H1 (cell line): Measurements from ENCODE around the gene THAP7. TPM values are rescaled to one million over a fixed set of nuclear protein-coding genes. Genes with fewer than 3 reads are reported as not detected.

Source experiments
- CTCF ChIA-PET: fragments of 300-600 bp; sonication (Branson Sonifier 250); formaldehyde crosslinking; loops from one replicate; lab custom pipeline; 2021; ENCODE audit not compliant: partially characterized antibody; lab: Charles Lee
- POLR2A ChIA-PET: fragments of 300-600 bp; sonication (Branson Sonifier 250); formaldehyde crosslinking; loops from one replicate; lab custom pipeline; 2021; ENCODE audit warnings: inconsistent platforms; ENCODE audit not compliant: partially characterized antibody; lab: Charles Lee
- DNase-seq, 2 experiments: peaks; one replicate each; pipeline versions ENCODE4 v3.0.0 to v3.0.0-alpha.2; 2010 to 2022; ENCODE audit warnings: low spot score in 2 of 2, low read depth in 1 of 2, mixed read lengths in 1 of 2
- FAIRE-seq: peaks from 2 replicates; lab custom pipeline; 2011; peaks lifted over from hg19 to GRCh38; lab: Jason Lieb, UNC
- H2AFZ ChIP-seq: 2 replicates; pipeline ENCODE4 v1.8.1; 2012; ENCODE audit warnings: low read length, inconsistent platforms
- H2AK5ac ChIP-seq: 2 replicates; pipeline ENCODE4 v1.6.1; 2013; ENCODE audit warnings: low read depth, low read length
- H2BK120ac ChIP-seq: replicated peaks from 2 replicates; pipeline ENCODE3; 2013; ENCODE audit warnings: low read depth, low read length, inconsistent platforms
- H2BK12ac ChIP-seq: 2 replicates; pipeline ENCODE4 v1.6.1; 2013; ENCODE audit warnings: low read depth, low read length
- H2BK15ac ChIP-seq: 2 replicates; pipeline ENCODE4 v1.6.1; 2013; ENCODE audit warnings: low read length
- H2BK20ac ChIP-seq: 2 replicates; pipeline ENCODE4 v1.6.1; 2013; ENCODE audit warnings: low read length
- H2BK5ac ChIP-seq: 2 replicates; pipeline ENCODE4 v1.6.1; 2013; ENCODE audit warnings: low read depth, low read length
- H3K14ac ChIP-seq: 2 replicates; pipeline ENCODE4 v1.6.1; 2013; ENCODE audit warnings: inconsistent platforms; ENCODE audit not compliant: insufficient read length
- H3K18ac ChIP-seq: 2 replicates; pipeline ENCODE4 v1.6.1; 2013; ENCODE audit warnings: low read length; ENCODE audit errors: extremely low read depth
- H3K23ac ChIP-seq: 2 replicates; pipeline ENCODE4 v1.6.1; 2013; ENCODE audit warnings: inconsistent platforms; ENCODE audit not compliant: insufficient read length
- H3K23me2 ChIP-seq: 2 replicates; pipeline ENCODE4 v1.6.1; 2013; ENCODE audit warnings: low read depth, low read length
- H3K27ac ChIP-seq: 2 replicates; pipeline ENCODE4 v1.6.1; 2011; ENCODE audit warnings: low read depth, low read length, inconsistent platforms
- H3K27me3 ChIP-seq, 4 experiments: replicated peaks in 1 of 4; 1 replicate in 1 of 4; 2 replicates in 3 of 4; pipeline versions ENCODE4 v1.6.1 to v1.8.1; 2011 to 2013; ENCODE audit warnings: low read length in 3 of 4, mild to moderate bottlenecking in 3 of 4, inconsistent platforms in 2 of 4, mixed read lengths in 2 of 4, moderate library complexity in 1 of 4; ENCODE audit not compliant: control insufficient read depth in 3 of 4, insufficient read depth in 3 of 4; ENCODE audit errors: extremely low read depth in 1 of 4
- H3K36me3 ChIP-seq, 4 experiments: 2 replicates each; pipeline versions ENCODE4 v1.6.1 to v1.8.1; 2011 to 2013; ENCODE audit warnings: mild to moderate bottlenecking in 4 of 4, low read length in 3 of 4, moderate library complexity in 2 of 4, control low read depth in 1 of 4, inconsistent platforms in 1 of 4; ENCODE audit not compliant: insufficient read depth in 4 of 4, control insufficient read depth in 2 of 4
- H3K4ac ChIP-seq: replicated peaks from 2 replicates; pipeline ENCODE3; 2013; ENCODE audit warnings: low read length, low read depth, mixed read lengths, inconsistent platforms; ENCODE audit not compliant: insufficient read length
- H3K4me1 ChIP-seq, 4 experiments: replicated peaks in 1 of 4; 1 replicate in 1 of 4; 2 replicates in 3 of 4; pipeline versions ENCODE4 v1.6.1 to v1.8.1; 2011 to 2013; ENCODE audit warnings: low read length in 3 of 4, inconsistent platforms in 2 of 4, mixed read lengths in 1 of 4; ENCODE audit not compliant: insufficient read depth in 4 of 4, control insufficient read depth in 3 of 4
- H3K4me2 ChIP-seq, 2 experiments: 2 replicates each; pipeline versions ENCODE4 v1.6.1 to v1.8.1; 2011 to 2013; ENCODE audit warnings: low read depth in 2 of 2, low read length in 2 of 2, control low read depth in 1 of 2, inconsistent platforms in 1 of 2, mild to moderate bottlenecking in 1 of 2; ENCODE audit not compliant: insufficient read depth in 1 of 2
- H3K4me3 ChIP-seq, 4 experiments: fragments of 200-600, 300-600 bp in 1 of 4; sonication (generic), shearing (Covaris generic), sonication (Bioruptor Twin) in 1 of 4; 2 replicates each; pipeline versions ENCODE4 v1.5.1 to v1.8.1; 2011 to 2016; ENCODE audit warnings: low read length in 4 of 4, low read depth in 3 of 4, control low read depth in 2 of 4, inconsistent platforms in 2 of 4, mild to moderate bottlenecking in 2 of 4, mixed read lengths in 1 of 4, moderate library complexity in 1 of 4; ENCODE audit not compliant: insufficient read depth in 2 of 4; ENCODE audit errors: extremely low read depth in 1 of 4
- H3K56ac ChIP-seq: replicated peaks from 2 replicates; pipeline ENCODE3; 2013; ENCODE audit warnings: low read depth, mild to moderate bottlenecking, mixed read lengths, low read length, inconsistent platforms; ENCODE audit not compliant: insufficient read length
- H3K79me1 ChIP-seq: 2 replicates; pipeline ENCODE4 v1.6.1; 2013; ENCODE audit warnings: low read depth, low read length, control low read depth
- H3K79me2 ChIP-seq, 2 experiments: 2 replicates each; pipeline versions ENCODE4 v1.6.1 to v1.8.1; 2012 to 2013; ENCODE audit warnings: low read length in 2 of 2, mild to moderate bottlenecking in 2 of 2, inconsistent platforms in 1 of 2; ENCODE audit not compliant: insufficient read depth in 2 of 2, control insufficient read depth in 1 of 2
- H3K9ac ChIP-seq, 4 experiments: replicated peaks in 1 of 4; 1 replicate in 1 of 4; 2 replicates in 3 of 4; pipeline versions ENCODE4 v1.6.1 to v1.8.1; 2011 to 2013; ENCODE audit warnings: low read depth in 3 of 4, low read length in 3 of 4, control low read depth in 2 of 4, mild to moderate bottlenecking in 2 of 4, moderate library complexity in 2 of 4, inconsistent platforms in 1 of 4; ENCODE audit errors: extremely low read depth in 1 of 4
- H3K9me3 ChIP-seq, 2 experiments: 2 replicates each; pipeline versions ENCODE4 v1.6.1 to v1.8.1; 2012 to 2013; ENCODE audit warnings: mild to moderate bottlenecking in 2 of 2, moderate library complexity in 2 of 2, control low read depth in 1 of 2, inconsistent platforms in 1 of 2, low read depth in 1 of 2, low read length in 1 of 2, mixed read lengths in 1 of 2; ENCODE audit not compliant: insufficient read depth in 2 of 2
- H4K20me1 ChIP-seq, 2 experiments: replicated peaks in 1 of 2; 2 replicates each; pipeline versions ENCODE3 to v1.8.1; 2011 to 2013; ENCODE audit warnings: inconsistent platforms in 2 of 2, low read length in 2 of 2, mild to moderate bottlenecking in 1 of 2; ENCODE audit not compliant: insufficient read depth in 2 of 2, control insufficient read depth in 1 of 2
- H4K5ac ChIP-seq: 2 replicates; pipeline ENCODE4 v1.6.1; 2013; ENCODE audit warnings: low read length, low read depth, mixed read lengths, inconsistent platforms; ENCODE audit not compliant: insufficient read length
- H4K8ac ChIP-seq: 2 replicates; pipeline ENCODE4 v1.8.0; 2013; ENCODE audit warnings: mild to moderate bottlenecking, moderate library complexity, low read length, inconsistent platforms; ENCODE audit not compliant: insufficient read depth; ENCODE audit errors: extremely low read depth
- H4K91ac ChIP-seq: replicated peaks from 2 replicates; pipeline ENCODE3; 2013; ENCODE audit warnings: low read length, mixed read lengths, inconsistent platforms; ENCODE audit not compliant: insufficient read length
- BRCA1 ChIP-seq: IDR thresholded peaks from 2 replicates; pipeline ENCODE4 v1.6.1; 2012; ENCODE audit warnings: low read depth, low read length, improper control_type of control experiment
- CBX8 ChIP-seq: fragments of 300-800, 300-1000 bp; sonication (generic); IDR thresholded peaks from 2 replicates; pipeline ENCODE4 v1.7.1; 2016; ENCODE audit warnings: low read depth, low read length, borderline replicate concordance
- CHD2 ChIP-seq: IDR thresholded peaks from 2 replicates; pipeline ENCODE4 v1.6.1; 2012; ENCODE audit warnings: low read length, improper control_type of control experiment
- CTBP2 ChIP-seq: IDR thresholded peaks from 2 replicates; pipeline ENCODE4 v1.7.0; 2011; ENCODE audit warnings: borderline replicate concordance, mild to moderate bottlenecking, moderate library complexity, mixed read lengths, low read length; ENCODE audit not compliant: insufficient read depth, insufficient read length
- FOSL1 ChIP-seq: IDR thresholded peaks from 2 replicates; pipeline ENCODE4 v1.6.1; 2011; ENCODE audit warnings: mild to moderate bottlenecking, low read depth, low read length, moderate library complexity; ENCODE audit not compliant: insufficient read depth
- GABPA ChIP-seq: IDR thresholded peaks from 2 replicates; pipeline ENCODE4 v1.6.1; 2011; ENCODE audit warnings: mild to moderate bottlenecking, low read length, moderate library complexity, borderline replicate concordance; ENCODE audit not compliant: insufficient read depth
- HDAC2 ChIP-seq, 2 experiments: fragments of 300-600 bp in 1 of 2; sonication (generic) in 1 of 2; IDR thresholded peaks; 2 replicates each; pipeline ENCODE4 v1.6.1; 2011 to 2012; ENCODE audit warnings: low read depth in 2 of 2, low read length in 2 of 2, mild to moderate bottlenecking in 2 of 2, moderate library complexity in 2 of 2, borderline replicate concordance in 1 of 2, inconsistent platforms in 1 of 2
- KDM4A ChIP-seq: IDR thresholded peaks from one replicate; pipeline ENCODE4 v1.7.1; 2012; ENCODE audit warnings: low read depth, mild to moderate bottlenecking, moderate library complexity, low read length, inconsistent platforms; ENCODE audit not compliant: severe bottlenecking
- POLR2A ChIP-seq, 2 experiments: IDR thresholded peaks; 1 replicate in 1 of 2; 2 replicates in 1 of 2; pipeline ENCODE4 v1.6.1; 2011; ENCODE audit warnings: low read depth in 2 of 2, low read length in 2 of 2, mild to moderate bottlenecking in 2 of 2; ENCODE audit errors: control extremely low read depth in 1 of 2
- SAP30 ChIP-seq: fragments of 300-600 bp; sonication (generic); IDR thresholded peaks from 2 replicates; pipeline ENCODE4 v1.7.1; 2012; ENCODE audit warnings: low read length, moderate library complexity, mild to moderate bottlenecking, inconsistent platforms; ENCODE audit not compliant: insufficient read depth, insufficient replicate concordance
- SP4 ChIP-seq: IDR thresholded peaks from 2 replicates; pipeline ENCODE4 v1.6.1; 2012; ENCODE audit warnings: low read length, inconsistent platforms
- TCF12 ChIP-seq: IDR thresholded peaks from 2 replicates; pipeline ENCODE4 v1.6.1; 2011; ENCODE audit warnings: low read depth, mild to moderate bottlenecking, low read length
- WGBS, 2 experiments: shearing (Covaris generic) in 1 of 2; methylation state at CpG; one replicate each; pipeline versions ENCODE4 v1.1.6 to v1.1.7; 2013 to 2015; ENCODE audit warnings: low lambda C conversion rate in 2 of 2, mixed read lengths in 2 of 2, inconsistent platforms in 1 of 2, low coverage in 1 of 2, missing lambda C conversion rate in 1 of 2; ENCODE audit not compliant: insufficient replicate concordance in 2 of 2, insufficient coverage in 1 of 2, insufficient read length in 1 of 2; ENCODE audit errors: extremely low coverage in 1 of 2, missing lambda C conversion rate in 1 of 2; 5-methylcytosine and 5-hydroxymethylcytosine counted together
- polyA plus RNA-seq, 7 experiments: library from polyadenylated mRNA; depleted of rRNA in 3 of 7; stranded (reverse) in 5 of 7; unstranded in 2 of 7; fragments of >200 nt in 5 of 7; fragments of 200-250 nt in 2 of 7; gene quantifications; 1 replicate in 5 of 7; 2 replicates in 1 of 7; 4 replicates in 1 of 7; pipeline versions ENCODE4 v1.2.1 to v1.2.3, GENCODE V29; 2011 to 2013; ENCODE audit warnings: missing spikeins in 2 of 7, mixed read lengths in 2 of 7
- total RNA-seq: library from RNA; stranded (reverse); fragmentation: NEBNext Ultra II Directional; extraction: Animal tissue kit (Norgen Biotek cat#: 25700); gene quantifications from 2 replicates; pipeline ENCODE4 v1.2.1, GENCODE V29; 2021
- TF ChIP-seq, protein P1 (sequence below): IDR thresholded peaks from 2 replicates; pipeline ENCODE4 v1.6.1; 2011; ENCODE audit warnings: low read depth, mild to moderate bottlenecking, low read length; ENCODE audit not compliant: insufficient read depth

THAP7 gene
- total and polyA plus RNA-seq, 2 of the 8 experiments (the other 6 are each of a cell fraction or from before 2014, with no cell fraction given): 16.9 to 32.5 TPM

DNA sequence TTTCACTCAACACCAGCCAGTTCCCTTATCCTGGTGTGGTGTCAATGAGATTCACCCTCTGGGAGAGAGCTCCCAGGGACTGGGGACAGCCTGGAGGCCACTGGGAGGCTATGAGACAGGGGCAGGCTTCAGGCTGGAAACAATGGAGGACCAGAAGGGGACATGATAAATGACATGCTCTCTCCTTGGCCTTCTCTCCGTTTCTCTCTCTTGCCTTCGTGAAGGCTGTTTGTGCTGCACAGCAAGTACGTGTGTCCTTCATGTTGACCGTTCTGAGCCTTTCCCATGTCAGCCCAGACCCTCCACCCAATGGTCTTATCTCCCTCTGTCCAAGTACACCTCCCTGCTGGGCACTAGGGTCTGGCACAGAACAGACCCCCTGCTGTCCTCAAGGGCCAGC, 21.4 kb downstream of the THAP7 start:
- H3K36me3 ChIP-seq: no peaks in the 10 kb centered on the region
- TF ChIP-seq POLR2A (IDR thresholded peaks at IDR 0.05; ENCODE audit: control extremely low read depth in 1 of 2, low read depth in 2 of 2, low read length in 2 of 2) (no peak), CBX8 (no peak), TCF12 (no peak), SP4 (no peak), CTBP2 (no peak), SAP30 (no peak), BRCA1 (no peak), KDM4A (no peak), HDAC2 (IDR thresholded peaks at IDR 0.05; ENCODE audit: borderline replicate concordance in 1 of 2, low read depth in 2 of 2, low read length in 2 of 2) (no peak), CHD2 (no peak), FOSL1 (no peak), GABPA (no peak)
- TF ChIP-seq, protein P1, sequence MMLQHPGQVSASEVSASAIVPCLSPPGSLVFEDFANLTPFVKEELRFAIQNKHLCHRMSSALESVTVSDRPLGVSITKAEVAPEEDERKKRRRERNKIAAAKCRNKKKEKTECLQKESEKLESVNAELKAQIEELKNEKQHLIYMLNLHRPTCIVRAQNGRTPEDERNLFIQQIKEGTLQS: no peak

More for the DNA sequence above, 21.4 kb downstream of the THAP7 start:
- H4K8ac ChIP-seq: no peak overlapping the region; the same call in none of the 2 replicates
- no peak overlapping the region for H3K18ac ChIP-seq
- no peak overlapping the region for H4K5ac ChIP-seq
- no peak overlapping the region for H2BK120ac ChIP-seq
- H3K4ac ChIP-seq: no peak overlapping the region
- no peak overlapping the region for H2BK12ac ChIP-seq
- no peak overlapping the region for H3K56ac ChIP-seq
- peak overlapping the region; percentile 63 to 92; a peak in 1 of 4 replicates for H3K4me2 ChIP-seq
- FAIRE-seq (no peak), DNase-seq (no peak)
- peaks cover 0 to 14% (median 7%) of the 10 kb centered on the region in 4 experiments; a peak in 5 of 7 replicates for H3K27me3 ChIP-seq
- 91% methylated on average over 4 of the region's 4 CpGs; no CpG with 5 or more reads in 1 of the 2 experiments for WGBS, 2 experiments
- H4K91ac ChIP-seq: no peak overlapping the region
- H3K79me2 ChIP-seq: no peaks in the 10 kb centered on the region
- peaks cover 8% of the 10 kb centered on the region for H3K23me2 ChIP-seq
- peak overlapping the region in 1 of 4 experiments; percentile 15; a peak in 1 of 7 replicates for H3K9ac ChIP-seq
- H3K4me3 ChIP-seq: no peak overlapping the region
- no peaks in the 10 kb centered on the region for H3K79me1 ChIP-seq
- no peak overlapping the region for H2BK15ac ChIP-seq
- no peak overlapping the region for H3K27ac ChIP-seq
- POLR2A ChIA-PET: interaction anchor here (1.9 to 4.6 kb wide), 2 partner anchors 18 to 22 kb away, joined by 6 to 45 read pairs; partner anchors contain the start of gene THAP7
- no peak overlapping the region for H2BK20ac ChIP-seq
- CTCF ChIA-PET: interaction anchor here (0.7 to 2.5 kb wide), 5 partner anchors 8 to 204 kb away, joined by 3 to 10 read pairs (median 3); partner anchors contain the start of gene THAP7
- no peak overlapping the region for H2BK5ac ChIP-seq
- no peak overlapping the region for H3K14ac ChIP-seq
- peaks cover 5 to 25% (median 8%) of the 10 kb centered on the region in 4 experiments; a peak in 6 of 7 replicates for H3K4me1 ChIP-seq
- peaks cover under 1 to 1% of the 10 kb centered on the region in 2 experiments for H4K20me1 ChIP-seq
- peaks cover 11 to 17% of the 10 kb centered on the region in 2 experiments for H3K9me3 ChIP-seq
- H2AFZ ChIP-seq: no peak overlapping the region
- H3K23ac ChIP-seq: no peak overlapping the region
- H2AK5ac ChIP-seq: peak overlapping the region; percentile 8
